Caco-2 (cell line): ENCODE data around the gene SH3BP2. TPM values are rescaled to one million over a fixed set of nuclear protein-coding genes. Genes with fewer than 3 reads are reported as not detected.

Experiments used
- BruUV-seq: library from RNA; stranded (reverse); fragments of 400-500 nt; replicated peaks from 2 replicates; lab custom pipeline; 2021; lab: Mats Ljungman, UMichigan
- CTCF ChIA-PET: fragments of 300-600 bp; sonication (Branson Sonifier 250); formaldehyde crosslinking; loops from one replicate; lab custom pipeline; 2022; ENCODE audit warnings: antibody characterized with exemption; lab: Charles Lee
- POLR2A ChIA-PET: fragments of 300-600 bp; sonication (Branson Sonifier 250); formaldehyde crosslinking; loops from one replicate; lab custom pipeline; 2022; ENCODE audit warnings: antibody characterized with exemption; lab: Charles Lee
- DNase-seq, 2 experiments: peaks; one replicate each; pipeline versions ENCODE4 v3.0.0 to v3.0.0-alpha.2; 2020 to 2022
- H3K27me3 ChIP-seq: replicated peaks from 2 replicates; pipeline ENCODE4 v1.6.0; 2011; ENCODE audit warnings: low read length; ENCODE audit not compliant: control insufficient read depth, insufficient read depth
- H3K36me3 ChIP-seq: 2 replicates; pipeline ENCODE4 v1.5.1; 2011; ENCODE audit warnings: low read length; ENCODE audit not compliant: control insufficient read depth, insufficient read depth
- H3K4me1 ChIP-seq: fragments of 250-450 bp; sonication (Bioruptor Pico); 2 replicates; pipeline ENCODE4 v1.5.1; 2020; ENCODE audit warnings: mild to moderate bottlenecking
- H3K4me3 ChIP-seq: 2 replicates; pipeline ENCODE4 v1.5.1; 2011; ENCODE audit warnings: low read depth, mild to moderate bottlenecking, control low read depth, low read length
- H3K9me3 ChIP-seq: fragments of 250-450 bp; sonication (Bioruptor Pico); 2 replicates; pipeline ENCODE4 v1.5.1; 2020; ENCODE audit warnings: mild to moderate bottlenecking, moderate library complexity
- H3K27ac Mint-ChIP-seq: one replicate; pipeline ENCODE4 v1.8.0; 2022; ENCODE audit warnings: mixed read lengths; ENCODE audit not compliant: unreplicated experiment
- H3K27me3 Mint-ChIP-seq: one replicate; pipeline ENCODE4 v1.8.0; 2022; ENCODE audit warnings: mixed read lengths; ENCODE audit not compliant: insufficient read depth, unreplicated experiment
- H3K36me3 Mint-ChIP-seq: one replicate; pipeline ENCODE4 v1.8.0; 2022; ENCODE audit warnings: mild to moderate bottlenecking, mixed read lengths; ENCODE audit not compliant: insufficient read depth, unreplicated experiment
- H3K4me1 Mint-ChIP-seq: one replicate; pipeline ENCODE4 v1.8.0; 2022; ENCODE audit warnings: low read depth, mixed read lengths; ENCODE audit not compliant: unreplicated experiment
- H3K4me3 Mint-ChIP-seq: one replicate; pipeline ENCODE4 v1.8.0; 2022; ENCODE audit warnings: mild to moderate bottlenecking, moderate library complexity, mixed read lengths; ENCODE audit not compliant: unreplicated experiment
- H3K9me3 Mint-ChIP-seq: one replicate; pipeline ENCODE4 v1.8.0; 2022; ENCODE audit warnings: mixed read lengths; ENCODE audit not compliant: unreplicated experiment
- intact Hi-C: fragments of 100-400 bp; cut with micrococcal nuclease; formaldehyde crosslinking; loops from one replicate; pipeline ENCODE4 v1.10.0; 2022; ENCODE audit not compliant: unreplicated experiment
- total RNA-seq: library from RNA; stranded (reverse); gene quantifications from 2 replicates; pipeline ENCODE4 v1.2.3, GENCODE V29; 2022
- TF ChIP-seq, protein P1 (sequence below), 2 experiments: fragments of 200-600 bp in 1 of 2; IDR thresholded peaks; 1 replicate in 1 of 2; 2 replicates in 1 of 2; pipeline versions ENCODE4 v1.5.1 to v1.8.0; 2011 to 2022; ENCODE audit warnings: antibody characterized with exemption in 1 of 2, control low read depth in 1 of 2, inconsistent platforms in 1 of 2, low read depth in 1 of 2, low read length in 1 of 2, mild to moderate bottlenecking in 1 of 2, moderate library complexity in 1 of 2; ENCODE audit not compliant: insufficient read depth in 1 of 2, severe bottlenecking in 1 of 2, unreplicated experiment in 1 of 2

The SH3BP2 gene
- total RNA-seq, 1 experiment from 2014 or later: 44.4 TPM

DNA sequence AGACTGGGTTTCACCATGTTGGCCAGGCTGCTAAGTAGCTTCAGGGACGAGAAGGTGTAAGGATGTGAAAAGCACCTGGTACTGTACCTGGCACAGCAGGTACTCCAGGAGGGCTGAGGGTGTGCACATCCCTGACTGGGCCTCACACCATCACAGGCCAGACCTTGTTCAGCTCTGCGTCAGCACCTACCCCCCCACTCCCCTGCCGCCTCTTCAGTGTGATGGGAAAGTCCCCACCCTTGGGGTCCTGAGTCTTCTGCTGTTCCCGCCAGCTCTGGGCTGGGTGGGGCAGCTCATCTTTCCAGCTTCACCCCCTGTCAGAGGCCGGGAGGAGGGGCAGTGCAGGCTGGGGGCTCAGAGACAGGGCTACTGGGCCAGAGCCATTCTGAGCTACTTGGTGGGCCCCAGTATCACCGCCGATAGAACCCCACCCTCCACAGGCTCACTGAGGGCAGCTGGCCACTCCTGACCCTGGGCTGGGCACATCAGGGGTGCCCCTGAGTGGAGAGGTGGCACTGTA, 6.7 kb upstream of the SH3BP2 start:
- no peaks in the 10 kb centered on the region for H3K36me3 Mint-ChIP-seq
- H3K4me3 Mint-ChIP-seq: no peak overlapping the region
- no peak for DNase-seq
- CTCF ChIA-PET: no interaction called here
- H3K4me1 Mint-ChIP-seq: no peaks in the 10 kb centered on the region
- H3K9me3 Mint-ChIP-seq: no peaks in the 10 kb centered on the region
- Histone ChIP-seq H3K27me3 (no peaks in the 10 kb centered on the region), H3K4me3 (no peak overlapping the region), H3K36me3 (no peaks in the 10 kb centered on the region), H3K9me3 (no peaks in the 10 kb centered on the region), H3K4me1 (no peaks in the 10 kb centered on the region)
- intact Hi-C loops: no loop called here
- no TSS peak for BruUV-seq
- TF ChIP-seq, protein P1, sequence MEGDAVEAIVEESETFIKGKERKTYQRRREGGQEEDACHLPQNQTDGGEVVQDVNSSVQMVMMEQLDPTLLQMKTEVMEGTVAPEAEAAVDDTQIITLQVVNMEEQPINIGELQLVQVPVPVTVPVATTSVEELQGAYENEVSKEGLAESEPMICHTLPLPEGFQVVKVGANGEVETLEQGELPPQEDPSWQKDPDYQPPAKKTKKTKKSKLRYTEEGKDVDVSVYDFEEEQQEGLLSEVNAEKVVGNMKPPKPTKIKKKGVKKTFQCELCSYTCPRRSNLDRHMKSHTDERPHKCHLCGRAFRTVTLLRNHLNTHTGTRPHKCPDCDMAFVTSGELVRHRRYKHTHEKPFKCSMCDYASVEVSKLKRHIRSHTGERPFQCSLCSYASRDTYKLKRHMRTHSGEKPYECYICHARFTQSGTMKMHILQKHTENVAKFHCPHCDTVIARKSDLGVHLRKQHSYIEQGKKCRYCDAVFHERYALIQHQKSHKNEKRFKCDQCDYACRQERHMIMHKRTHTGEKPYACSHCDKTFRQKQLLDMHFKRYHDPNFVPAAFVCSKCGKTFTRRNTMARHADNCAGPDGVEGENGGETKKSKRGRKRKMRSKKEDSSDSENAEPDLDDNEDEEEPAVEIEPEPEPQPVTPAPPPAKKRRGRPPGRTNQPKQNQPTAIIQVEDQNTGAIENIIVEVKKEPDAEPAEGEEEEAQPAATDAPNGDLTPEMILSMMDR (IDR thresholded peaks at IDR 0.05; ENCODE audit: insufficient read depth in 1 of 2, low read depth in 1 of 2, low read length in 1 of 2, severe bottlenecking in 1 of 2, unreplicated experiment in 1 of 2): no peak
- H3K27me3 Mint-ChIP-seq: no peaks in the 10 kb centered on the region
- no peak overlapping the region for H3K27ac Mint-ChIP-seq
- POLR2A ChIA-PET: no interaction called here

DNA sequence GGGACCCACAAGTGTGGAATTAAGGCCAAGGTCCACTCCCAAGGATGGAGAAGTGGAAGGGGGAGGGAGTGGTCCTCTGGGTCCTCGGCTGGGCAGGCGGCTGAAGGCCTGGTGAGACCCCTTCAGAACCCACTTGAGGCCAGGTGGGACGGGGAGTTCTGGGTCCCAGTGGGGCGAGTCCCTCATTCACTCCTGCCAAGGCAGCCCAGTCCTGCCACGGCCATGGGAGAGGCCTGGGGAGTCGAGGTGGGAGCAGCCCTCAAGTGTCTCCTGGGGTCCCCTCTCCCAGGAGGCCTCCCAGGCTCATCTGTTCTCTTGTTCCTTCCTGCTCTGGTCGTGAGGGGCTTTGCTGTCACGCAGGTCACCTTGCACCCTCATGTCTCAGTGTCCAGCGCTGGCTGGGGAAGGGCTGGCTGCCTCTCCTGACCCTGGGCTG, 6.1 kb upstream of the SH3BP2 start:
- no peaks in the 10 kb centered on the region for H3K27me3 Mint-ChIP-seq
- no peak overlapping the region for H3K4me3 ChIP-seq
- H3K27ac Mint-ChIP-seq: no peak overlapping the region
- BruUV-seq: no TSS peak
- ChIA-PET CTCF (no interaction called here), POLR2A (no interaction called here)
- H3K9me3 Mint-ChIP-seq: no peaks in the 10 kb centered on the region
- DNase-seq: peak in 1 of 2 experiments; percentile 29
- peaks cover 3% of the 10 kb centered on the region for H3K4me1 ChIP-seq
- TF ChIP-seq, protein P1 (IDR thresholded peaks at IDR 0.05; ENCODE audit: insufficient read depth in 1 of 2, low read depth in 1 of 2, low read length in 1 of 2, severe bottlenecking in 1 of 2, unreplicated experiment in 1 of 2): no peak
- H3K27me3 ChIP-seq: no peaks in the 10 kb centered on the region
- intact Hi-C loops: no loop called here
- H3K4me1 Mint-ChIP-seq: no peaks in the 10 kb centered on the region
- no peak overlapping the region for H3K4me3 Mint-ChIP-seq
- H3K9me3 ChIP-seq: no peaks in the 10 kb centered on the region
- no peaks in the 10 kb centered on the region for H3K36me3 ChIP-seq
- peaks cover under 1% of the 10 kb centered on the region for H3K36me3 Mint-ChIP-seq

DNA sequence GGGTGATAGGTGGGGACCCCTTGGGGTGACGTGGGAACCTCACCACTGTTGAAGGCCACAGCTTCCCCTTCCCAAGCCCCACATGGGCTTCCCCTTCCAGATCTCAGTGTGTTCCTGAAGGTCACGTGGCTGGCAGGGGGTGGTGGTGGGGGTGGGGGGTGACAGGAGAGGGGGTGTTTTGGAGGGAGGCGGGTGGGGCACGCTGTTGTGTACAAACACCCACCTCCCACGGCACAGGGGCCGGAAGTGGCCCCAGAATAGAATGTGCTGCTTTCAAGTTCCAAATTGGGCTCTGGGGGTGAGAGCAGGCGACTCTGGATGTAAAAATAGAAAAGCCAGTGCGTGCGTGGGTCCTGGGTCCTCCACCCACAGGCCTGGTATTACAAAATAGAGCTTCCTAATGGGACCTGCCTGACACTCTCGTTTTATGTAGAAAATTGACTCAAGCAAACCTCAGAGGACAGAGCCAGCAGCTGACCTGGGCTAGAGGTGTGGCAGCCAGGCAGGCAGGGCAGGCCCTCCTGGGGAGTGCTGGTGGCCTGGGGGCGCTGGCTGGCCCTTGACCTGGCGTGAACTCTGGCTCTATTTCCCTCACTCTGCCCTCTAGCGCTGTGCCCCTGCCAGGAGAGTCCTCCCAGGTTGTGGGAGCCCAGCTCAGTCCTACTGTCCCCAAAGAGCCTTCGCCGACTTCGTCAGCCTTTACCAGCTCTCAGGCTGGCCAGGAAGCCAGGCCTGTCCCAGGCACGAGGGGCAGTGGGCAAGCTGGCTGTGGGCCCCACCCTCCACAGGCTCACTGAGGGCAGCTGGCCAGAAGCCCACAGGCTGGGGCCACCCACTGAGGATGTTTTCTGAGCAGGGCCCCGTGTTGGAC, 5.4 kb upstream of the SH3BP2 start:
- Histone ChIP-seq H3K27me3 (no peaks in the 10 kb centered on the region), H3K4me1 (peaks cover 10% of the 10 kb centered on the region), H3K9me3 (no peaks in the 10 kb centered on the region), H3K4me3 (no peak overlapping the region), H3K36me3 (no peaks in the 10 kb centered on the region)
- intact Hi-C loops: no loop called here
- ChIA-PET CTCF (no interaction called here), POLR2A (no interaction called here)
- H3K4me3 Mint-ChIP-seq: no peak overlapping the region
- DNase-seq: no peak
- no peak overlapping the region for H3K27ac Mint-ChIP-seq
- peaks cover 6% of the 10 kb centered on the region for H3K36me3 Mint-ChIP-seq
- H3K4me1 Mint-ChIP-seq: no peaks in the 10 kb centered on the region
- BruUV-seq: no TSS peak
- TF ChIP-seq, protein P1 (IDR thresholded peaks at IDR 0.05; ENCODE audit: insufficient read depth in 1 of 2, low read depth in 1 of 2, low read length in 1 of 2, severe bottlenecking in 1 of 2, unreplicated experiment in 1 of 2): no peak
- no peaks in the 10 kb centered on the region for H3K9me3 Mint-ChIP-seq
- H3K27me3 Mint-ChIP-seq: no peaks in the 10 kb centered on the region
